SK-N-SH treated with all-trans-retinoic acid at 6 μM for 48 hours (cell line): ENCODE measurements around the gene REPIN1.

Experiments
- ATAC-seq: fragments of 200-7000 bp; cut with Tn5 transposase; 3 replicates; pipeline ENCODE4 v1.9.1; 2020; ENCODE audit warnings: mild to moderate bottlenecking, moderate library complexity
- ARNTL ChIP-seq: fragments of 450-650 bp; formaldehyde crosslinking; IDR thresholded peaks from 2 replicates; pipeline ENCODE4 v1.5.0; 2020; ENCODE audit warnings: low read depth, mild to moderate bottlenecking, moderate library complexity, borderline replicate concordance
- BACH2 ChIP-seq: fragments of 250-450 bp; sonication (Bioruptor Pico); IDR thresholded peaks from 2 replicates; pipeline ENCODE4 v1.9.0; 2021; ENCODE audit warnings: mild to moderate bottlenecking, borderline replicate concordance
- CSDC2 ChIP-seq: fragments of 250-450 bp; sonication (Bioruptor Pico); IDR thresholded peaks from 2 replicates; pipeline ENCODE4 v1.5.0; 2020; ENCODE audit warnings: mild to moderate bottlenecking, moderate library complexity
- ESRRG ChIP-seq: fragments of 250-450 bp; sonication (Bioruptor Pico); IDR thresholded peaks from 2 replicates; pipeline ENCODE4 v1.6.1; 2021; ENCODE audit warnings: mild to moderate bottlenecking
- GLIS3 ChIP-seq: fragments of 250-450 bp; sonication (Bioruptor Pico); IDR thresholded peaks from 2 replicates; pipeline ENCODE4 v1.5.0; 2020; ENCODE audit warnings: mild to moderate bottlenecking, moderate library complexity
- ISL1 ChIP-seq: fragments of 250-450 bp; sonication (Bioruptor Pico); IDR thresholded peaks from 2 replicates; pipeline ENCODE4 v2.1.2; 2022; ENCODE audit warnings: mild to moderate bottlenecking, moderate library complexity
- POU6F1 ChIP-seq: fragments of 250-450 bp; sonication (Bioruptor Pico); IDR thresholded peaks from 2 replicates; pipeline ENCODE4 v1.8.0; 2021; ENCODE audit warnings: low read depth, mild to moderate bottlenecking, moderate library complexity, borderline replicate concordance
- PPARA ChIP-seq: fragments of 250-450 bp; sonication (Bioruptor Pico); IDR thresholded peaks from 2 replicates; pipeline ENCODE4 v1.5.0; 2020; ENCODE audit warnings: mild to moderate bottlenecking, borderline replicate concordance
- RARB ChIP-seq: fragments of 250-450 bp; sonication (Bioruptor Pico); IDR thresholded peaks from 2 replicates; pipeline ENCODE4 v1.8.0; 2021; ENCODE audit warnings: mild to moderate bottlenecking, moderate library complexity
- SNAI2 ChIP-seq: fragments of 250-450 bp; sonication (Bioruptor Pico); IDR thresholded peaks from 2 replicates; pipeline ENCODE4 v1.5.0; 2020; ENCODE audit warnings: mild to moderate bottlenecking, moderate library complexity
- TCF4 ChIP-seq: fragments of 250-450 bp; sonication (Bioruptor Pico); IDR thresholded peaks from 2 replicates; pipeline ENCODE4 v1.8.0; 2021; ENCODE audit warnings: mild to moderate bottlenecking, moderate library complexity, borderline replicate concordance
- TOX ChIP-seq: fragments of 250-450 bp; sonication (Bioruptor Pico); IDR thresholded peaks from 2 replicates; pipeline ENCODE4 v1.8.0; 2021; ENCODE audit warnings: mild to moderate bottlenecking, moderate library complexity, borderline replicate concordance
- TSHZ2 ChIP-seq: fragments of 250-450 bp; sonication (Bioruptor Pico); IDR thresholded peaks from 2 replicates; pipeline ENCODE4 v1.5.0; 2020; ENCODE audit warnings: mild to moderate bottlenecking, moderate library complexity
- ZC3H10 ChIP-seq: fragments of 250-450 bp; sonication (Bioruptor Pico); IDR thresholded peaks from 2 replicates; pipeline ENCODE4 v1.5.1; 2021; ENCODE audit warnings: mild to moderate bottlenecking, moderate library complexity
- ZFP3 ChIP-seq: fragments of 250-450 bp; sonication (Bioruptor Pico); IDR thresholded peaks from 2 replicates; pipeline ENCODE4 v1.5.0; 2020; ENCODE audit warnings: mild to moderate bottlenecking, moderate library complexity
- ZFP30 ChIP-seq: fragments of 450-650 bp; formaldehyde crosslinking; IDR thresholded peaks from 2 replicates; pipeline ENCODE4 v1.5.0; 2022; ENCODE audit warnings: mild to moderate bottlenecking, moderate library complexity
- ZNF70 ChIP-seq: fragments of 450-650 bp; formaldehyde crosslinking; IDR thresholded peaks from 2 replicates; pipeline ENCODE4 v1.5.0; 2020; ENCODE audit warnings: mild to moderate bottlenecking, moderate library complexity
- ZNF8 ChIP-seq: fragments of 450-650 bp; formaldehyde crosslinking; IDR thresholded peaks from 2 replicates; pipeline ENCODE4 v1.5.0; 2020; ENCODE audit warnings: mild to moderate bottlenecking, moderate library complexity
- TF ChIP-seq, protein P1 (sequence below): fragments of 250-450 bp; sonication (Bioruptor Pico); IDR thresholded peaks from 2 replicates; pipeline ENCODE4 v1.8.0; 2020; ENCODE audit warnings: mild to moderate bottlenecking, moderate library complexity, borderline replicate concordance
- TF ChIP-seq, protein P2 (sequence below): fragments of 250-450 bp; sonication (Bioruptor Pico); IDR thresholded peaks from 2 replicates; pipeline ENCODE4 v1.5.1; 2021; ENCODE audit warnings: mild to moderate bottlenecking, moderate library complexity
- TF ChIP-seq, protein P3 (sequence below): fragments of 250-450 bp; sonication (Bioruptor Pico); IDR thresholded peaks from 2 replicates; pipeline ENCODE4 v1.5.1; 2020; ENCODE audit warnings: low read depth, mild to moderate bottlenecking, moderate library complexity

Gene REPIN1

DNA sequence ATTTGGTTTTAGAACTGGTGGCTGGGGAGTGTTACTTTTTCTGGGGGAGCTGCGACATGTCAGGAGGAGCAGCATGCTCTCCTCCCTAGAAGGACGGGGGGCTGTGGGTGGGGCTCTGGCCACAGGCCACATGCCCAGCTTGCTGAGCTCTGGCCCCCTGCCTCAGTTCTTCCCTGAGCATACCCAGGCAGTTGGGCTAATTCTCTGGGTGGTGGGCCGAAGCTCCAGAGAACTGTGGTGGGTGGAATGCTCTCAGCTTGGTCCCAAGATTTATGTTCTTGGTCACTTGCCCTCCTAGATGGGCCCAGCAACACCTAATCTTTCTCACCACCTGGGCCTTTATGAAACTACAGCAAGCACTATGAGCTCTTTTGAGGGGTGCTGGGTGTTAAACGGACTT is 5.4 kb downstream of the REPIN1 start (continued):
- TF ChIP-seq TSHZ2 (CRISPR knock-in tag) (no peak), ZFP3 (CRISPR knock-in tag) (no peak), PPARA (CRISPR knock-in tag) (no peak), TCF4 (CRISPR knock-in tag) (no peak), ZNF8 (CRISPR knock-in tag) (no peak)
- TF ChIP-seq, protein P1, sequence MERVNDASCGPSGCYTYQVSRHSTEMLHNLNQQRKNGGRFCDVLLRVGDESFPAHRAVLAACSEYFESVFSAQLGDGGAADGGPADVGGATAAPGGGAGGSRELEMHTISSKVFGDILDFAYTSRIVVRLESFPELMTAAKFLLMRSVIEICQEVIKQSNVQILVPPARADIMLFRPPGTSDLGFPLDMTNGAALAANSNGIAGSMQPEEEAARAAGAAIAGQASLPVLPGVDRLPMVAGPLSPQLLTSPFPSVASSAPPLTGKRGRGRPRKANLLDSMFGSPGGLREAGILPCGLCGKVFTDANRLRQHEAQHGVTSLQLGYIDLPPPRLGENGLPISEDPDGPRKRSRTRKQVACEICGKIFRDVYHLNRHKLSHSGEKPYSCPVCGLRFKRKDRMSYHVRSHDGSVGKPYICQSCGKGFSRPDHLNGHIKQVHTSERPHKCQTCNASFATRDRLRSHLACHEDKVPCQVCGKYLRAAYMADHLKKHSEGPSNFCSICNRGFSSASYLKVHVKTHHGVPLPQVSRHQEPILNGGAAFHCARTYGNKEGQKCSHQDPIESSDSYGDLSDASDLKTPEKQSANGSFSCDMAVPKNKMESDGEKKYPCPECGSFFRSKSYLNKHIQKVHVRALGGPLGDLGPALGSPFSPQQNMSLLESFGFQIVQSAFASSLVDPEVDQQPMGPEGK (CRISPR knock-in tag) = no peak
- TF ChIP-seq, protein P2, sequence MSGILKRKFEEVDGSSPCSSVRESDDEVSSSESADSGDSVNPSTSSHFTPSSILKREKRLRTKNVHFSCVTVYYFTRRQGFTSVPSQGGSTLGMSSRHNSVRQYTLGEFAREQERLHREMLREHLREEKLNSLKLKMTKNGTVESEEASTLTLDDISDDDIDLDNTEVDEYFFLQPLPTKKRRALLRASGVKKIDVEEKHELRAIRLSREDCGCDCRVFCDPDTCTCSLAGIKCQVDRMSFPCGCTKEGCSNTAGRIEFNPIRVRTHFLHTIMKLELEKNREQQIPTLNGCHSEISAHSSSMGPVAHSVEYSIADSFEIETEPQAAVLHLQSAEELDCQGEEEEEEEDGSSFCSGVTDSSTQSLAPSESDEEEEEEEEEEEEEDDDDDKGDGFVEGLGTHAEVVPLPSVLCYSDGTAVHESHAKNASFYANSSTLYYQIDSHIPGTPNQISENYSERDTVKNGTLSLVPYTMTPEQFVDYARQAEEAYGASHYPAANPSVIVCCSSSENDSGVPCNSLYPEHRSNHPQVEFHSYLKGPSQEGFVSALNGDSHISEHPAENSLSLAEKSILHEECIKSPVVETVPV = no peak
- TF ChIP-seq, all 23 proteins: peak for 0

GRCh38 chr7:150374472-150374871 is 5.8 kb downstream of the REPIN1 start:
- no peak for ATAC-seq
- TF ChIP-seq TCF4 (CRISPR knock-in tag) = no peak
- TF ChIP-seq TOX = no peak
- no peak for TF ChIP-seq PPARA (CRISPR knock-in tag)
- TF ChIP-seq ARNTL = no peak
- TF ChIP-seq ZNF70 = no peak
- no peak for TF ChIP-seq ZFP30 (CRISPR knock-in tag)
- no peak for TF ChIP-seq ESRRG (CRISPR knock-in tag)
- no peak for TF ChIP-seq ZFP3 (CRISPR knock-in tag)
- no peak for TF ChIP-seq BACH2 (CRISPR knock-in tag)

DNA sequence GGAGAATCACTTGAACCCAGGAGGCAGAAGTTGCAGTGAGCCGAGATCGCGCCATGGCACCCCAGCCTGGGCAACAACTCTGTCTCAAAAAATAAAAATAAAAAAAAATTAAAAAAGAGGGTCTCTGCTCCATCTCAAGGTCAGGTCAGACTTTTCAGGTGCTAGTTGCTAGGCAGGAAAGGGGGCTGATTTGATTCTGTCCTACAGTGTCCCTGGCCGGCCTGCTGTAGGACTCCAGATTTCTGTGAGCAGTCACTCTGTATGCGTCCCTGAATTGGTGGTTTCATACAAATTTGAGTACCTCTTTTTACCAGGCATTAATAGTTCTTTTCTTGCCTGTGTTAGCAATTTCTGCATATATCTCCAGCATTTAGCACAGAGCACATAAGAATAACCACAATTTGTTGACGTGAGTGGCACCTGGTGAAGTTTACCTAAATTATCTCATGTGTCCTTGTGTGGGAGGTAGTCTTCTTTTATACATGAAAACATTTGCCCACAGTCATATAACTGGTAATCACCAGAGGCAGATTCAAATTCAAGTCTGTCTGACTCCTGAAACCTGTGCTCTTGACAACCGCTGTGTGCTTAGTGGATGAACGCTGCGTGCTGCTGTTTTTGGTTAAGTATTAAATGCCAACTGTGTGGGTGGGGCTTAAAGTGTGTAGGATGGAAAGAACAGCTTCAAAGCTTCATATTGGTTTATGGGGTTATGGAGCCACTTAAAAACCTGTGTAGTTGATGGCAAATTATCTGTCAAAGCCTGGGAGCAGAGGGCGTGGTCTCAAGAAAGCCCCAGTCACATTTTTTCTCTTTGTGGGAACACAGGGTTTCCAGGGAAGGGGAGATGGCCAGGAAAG is 7.3 kb downstream of the REPIN1 start:
- no peak for ATAC-seq
- TF ChIP-seq GLIS3 (CRISPR knock-in tag) (no peak), TOX (no peak), BACH2 (CRISPR knock-in tag) (no peak), ARNTL (no peak), ZC3H10 (CRISPR knock-in tag) (no peak), ZFP3 (CRISPR knock-in tag) (no peak), SNAI2 (CRISPR knock-in tag) (no peak), PPARA (CRISPR knock-in tag) (no peak), ZFP30 (CRISPR knock-in tag) (no peak)
- TF ChIP-seq, protein P1 (CRISPR knock-in tag) = no peak
- TF ChIP-seq, protein P2 = no peak

DNA sequence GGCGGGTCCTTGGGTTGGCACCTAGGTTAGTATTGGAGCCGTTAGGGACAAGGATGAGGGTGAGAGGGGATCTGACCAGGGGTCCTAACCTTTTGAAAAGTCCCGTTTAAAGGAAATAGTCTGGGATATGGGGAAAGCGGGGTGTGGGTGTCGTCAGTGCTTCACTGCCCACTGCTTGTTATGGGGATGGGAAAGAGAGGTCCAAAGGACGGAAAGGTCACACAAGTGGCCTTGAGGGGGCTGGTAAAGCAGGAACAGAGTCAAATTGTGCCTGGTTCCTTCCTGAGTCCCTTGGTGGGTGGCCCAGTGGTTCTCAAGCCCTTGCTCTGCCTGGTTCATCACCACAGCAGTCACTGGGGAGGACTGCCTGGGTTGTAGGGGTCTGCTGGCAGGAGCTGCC is 7.9 kb downstream of the REPIN1 start:
- no peak for ATAC-seq
- TF ChIP-seq ISL1 (CRISPR knock-in tag) = no peak
- no peak for TF ChIP-seq TCF4 (CRISPR knock-in tag)
- no peak for TF ChIP-seq RARB (CRISPR knock-in tag)
- no peak for TF ChIP-seq POU6F1
- TF ChIP-seq, protein P3, sequence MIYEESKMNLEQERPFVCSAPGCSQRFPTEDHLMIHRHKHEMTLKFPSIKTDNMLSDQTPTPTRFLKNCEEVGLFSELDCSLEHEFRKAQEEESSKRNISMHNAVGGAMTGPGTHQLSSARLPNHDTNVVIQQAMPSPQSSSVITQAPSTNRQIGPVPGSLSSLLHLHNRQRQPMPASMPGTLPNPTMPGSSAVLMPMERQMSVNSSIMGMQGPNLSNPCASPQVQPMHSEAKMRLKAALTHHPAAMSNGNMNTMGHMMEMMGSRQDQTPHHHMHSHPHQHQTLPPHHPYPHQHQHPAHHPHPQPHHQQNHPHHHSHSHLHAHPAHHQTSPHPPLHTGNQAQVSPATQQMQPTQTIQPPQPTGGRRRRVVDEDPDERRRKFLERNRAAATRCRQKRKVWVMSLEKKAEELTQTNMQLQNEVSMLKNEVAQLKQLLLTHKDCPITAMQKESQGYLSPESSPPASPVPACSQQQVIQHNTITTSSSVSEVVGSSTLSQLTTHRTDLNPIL (CRISPR knock-in tag) = no peak
- no peak for TF ChIP-seq ZC3H10 (CRISPR knock-in tag)
- no peak for TF ChIP-seq ZNF8 (CRISPR knock-in tag)
- no peak for TF ChIP-seq ESRRG (CRISPR knock-in tag)
- no peak for TF ChIP-seq BACH2 (CRISPR knock-in tag)
- TF ChIP-seq TOX = no peak
- no peak for TF ChIP-seq ZFP3 (CRISPR knock-in tag)
- TF ChIP-seq ARNTL = no peak
- TF ChIP-seq GLIS3 (CRISPR knock-in tag) = no peak
- no peak for TF ChIP-seq CSDC2 (CRISPR knock-in tag)
